ENCODE data around the gene PODXL2. TPM values are rescaled to one million over a fixed set of nuclear protein-coding genes. Genes with fewer than 3 reads are reported as not detected.

Gene PODXL2
- total RNA-seq, 1 experiment from 2014 or later: 33.6 TPM

DNA sequence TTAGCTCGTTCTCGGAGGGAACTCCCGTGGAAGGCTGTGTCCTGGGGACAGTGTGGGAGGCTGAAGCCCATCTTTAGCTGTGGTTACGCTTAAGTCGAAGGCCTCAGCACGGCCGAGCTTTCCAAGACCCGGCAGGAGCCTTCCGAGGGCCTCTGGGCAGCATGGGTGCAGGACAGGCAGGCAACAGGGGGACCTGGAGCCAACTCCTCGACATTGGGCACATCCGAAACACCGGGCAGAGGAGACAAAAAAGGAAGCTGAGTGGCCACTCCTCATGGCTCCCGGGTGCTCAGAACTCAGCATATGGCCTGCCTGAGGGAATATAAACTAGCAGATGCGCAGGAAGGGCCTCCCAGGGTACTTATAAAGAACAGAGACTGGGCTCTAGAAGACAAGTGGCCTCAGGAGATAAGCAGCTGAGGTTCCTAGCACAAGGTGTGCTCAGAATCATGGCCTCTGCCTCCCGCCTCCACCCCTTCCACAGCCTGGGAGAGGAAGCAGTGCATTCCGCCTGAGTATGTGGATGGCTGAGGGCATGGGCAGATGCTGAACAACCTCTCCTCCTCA lies 77.9 kb downstream of the PODXL2 start:
- peaks cover 20% of the 10 kb centered on the region for H3K9me3 Mint-ChIP-seq
- POLR2A ChIA-PET: no interaction called here
- no peak for DNase-seq (ENCODE audit: low spot score)

DNA sequence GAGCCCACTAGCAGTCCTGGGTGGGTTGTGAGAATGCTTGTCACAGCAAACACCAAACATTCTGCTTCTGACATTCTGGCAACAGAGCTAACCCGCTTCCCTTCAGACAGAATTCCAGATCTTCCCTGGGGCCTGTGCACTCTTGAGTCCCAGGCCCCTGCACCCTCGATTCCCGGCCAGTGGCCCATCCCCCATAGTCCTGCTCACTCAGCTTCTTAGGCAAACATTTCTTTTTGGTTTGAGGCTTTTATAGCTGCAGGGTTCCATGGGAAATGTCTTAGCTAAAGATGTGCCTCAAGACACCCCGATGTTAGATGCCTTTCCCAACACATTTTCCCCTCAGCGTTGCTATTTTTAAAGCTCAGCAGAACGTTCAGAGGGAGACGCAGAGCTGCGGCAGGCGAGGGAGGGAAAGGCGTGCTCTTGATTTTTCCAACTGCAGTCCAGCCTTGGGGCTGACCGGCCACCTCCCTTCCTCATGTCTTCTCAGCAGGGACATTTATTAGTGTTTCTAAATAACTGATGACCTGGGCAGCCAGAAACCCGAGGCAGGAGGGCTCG lies 78.9 kb downstream of the PODXL2 start:
- ATAC-seq (no peak; the same call in 1 of the 2 replicates), DNase-seq (ENCODE audit: low spot score) (no peak)
- Mint-ChIP-seq H3K27me3 (ENCODE audit: low read depth) (no peaks in the 10 kb centered on the region), H3K27ac (no peak overlapping the region), H3K4me1 (peaks cover 25% of the 10 kb centered on the region), H3K9me3 (peaks cover 20% of the 10 kb centered on the region), H3K4me3 (no peak overlapping the region), H3K36me3 (no peaks in the 10 kb centered on the region)
- TF ChIP-seq SOX15 (CRISPR knock-in tag; IDR thresholded peaks at IDR 0.05) (no peak), ZNF263 (CRISPR knock-in tag; IDR thresholded peaks at IDR 0.05; ENCODE audit: low read depth) (no peak)
- POLR2A ChIA-PET: no interaction called here
- CTCF ChIA-PET: interaction anchor here (0.7 to 3.3 kb wide), 5 partner anchors 11 to 126 kb away, joined by 3 to 29 read pairs (median 7); no protein-coding TSS in a partner anchor

More for the DNA sequence above, 77.9 kb downstream of the PODXL2 start:
- Mint-ChIP-seq H3K4me1 (peaks cover 25% of the 10 kb centered on the region), H3K27ac (no peak overlapping the region), H3K36me3 (no peaks in the 10 kb centered on the region), H3K27me3 (ENCODE audit: low read depth) (no peaks in the 10 kb centered on the region), H3K4me3 (no peak overlapping the region)
- no peak for ATAC-seq
- CTCF ChIA-PET: interaction anchor here (1.0 to 3.3 kb wide), 6 partner anchors 10 to 125 kb away, joined by 3 to 29 read pairs (median 6); no protein-coding TSS in a partner anchor
- TF ChIP-seq ETV6 (CRISPR knock-in tag; IDR thresholded peaks at IDR 0.05): no peak
- TF ChIP-seq, protein P1, sequence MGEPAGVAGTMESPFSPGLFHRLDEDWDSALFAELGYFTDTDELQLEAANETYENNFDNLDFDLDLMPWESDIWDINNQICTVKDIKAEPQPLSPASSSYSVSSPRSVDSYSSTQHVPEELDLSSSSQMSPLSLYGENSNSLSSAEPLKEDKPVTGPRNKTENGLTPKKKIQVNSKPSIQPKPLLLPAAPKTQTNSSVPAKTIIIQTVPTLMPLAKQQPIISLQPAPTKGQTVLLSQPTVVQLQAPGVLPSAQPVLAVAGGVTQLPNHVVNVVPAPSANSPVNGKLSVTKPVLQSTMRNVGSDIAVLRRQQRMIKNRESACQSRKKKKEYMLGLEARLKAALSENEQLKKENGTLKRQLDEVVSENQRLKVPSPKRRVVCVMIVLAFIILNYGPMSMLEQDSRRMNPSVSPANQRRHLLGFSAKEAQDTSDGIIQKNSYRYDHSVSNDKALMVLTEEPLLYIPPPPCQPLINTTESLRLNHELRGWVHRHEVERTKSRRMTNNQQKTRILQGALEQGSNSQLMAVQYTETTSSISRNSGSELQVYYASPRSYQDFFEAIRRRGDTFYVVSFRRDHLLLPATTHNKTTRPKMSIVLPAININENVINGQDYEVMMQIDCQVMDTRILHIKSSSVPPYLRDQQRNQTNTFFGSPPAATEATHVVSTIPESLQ (CRISPR knock-in tag; IDR thresholded peaks at IDR 0.05): no peak
- no peak for TF ChIP-seq ATF1 (CRISPR knock-in tag; IDR thresholded peaks at IDR 0.05)
- TF ChIP-seq, protein P2, sequence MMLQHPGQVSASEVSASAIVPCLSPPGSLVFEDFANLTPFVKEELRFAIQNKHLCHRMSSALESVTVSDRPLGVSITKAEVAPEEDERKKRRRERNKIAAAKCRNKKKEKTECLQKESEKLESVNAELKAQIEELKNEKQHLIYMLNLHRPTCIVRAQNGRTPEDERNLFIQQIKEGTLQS (CRISPR knock-in tag; conservative IDR thresholded peaks at IDR 0.05): no peak
- no peak for TF ChIP-seq GRHL2 (CRISPR knock-in tag; IDR thresholded peaks at IDR 0.05; ENCODE audit: insufficient replicate concordance, severe bottlenecking)
- no peak for TF ChIP-seq JUN (CRISPR knock-in tag; IDR thresholded peaks at IDR 0.05)
- TF ChIP-seq, protein P3, sequence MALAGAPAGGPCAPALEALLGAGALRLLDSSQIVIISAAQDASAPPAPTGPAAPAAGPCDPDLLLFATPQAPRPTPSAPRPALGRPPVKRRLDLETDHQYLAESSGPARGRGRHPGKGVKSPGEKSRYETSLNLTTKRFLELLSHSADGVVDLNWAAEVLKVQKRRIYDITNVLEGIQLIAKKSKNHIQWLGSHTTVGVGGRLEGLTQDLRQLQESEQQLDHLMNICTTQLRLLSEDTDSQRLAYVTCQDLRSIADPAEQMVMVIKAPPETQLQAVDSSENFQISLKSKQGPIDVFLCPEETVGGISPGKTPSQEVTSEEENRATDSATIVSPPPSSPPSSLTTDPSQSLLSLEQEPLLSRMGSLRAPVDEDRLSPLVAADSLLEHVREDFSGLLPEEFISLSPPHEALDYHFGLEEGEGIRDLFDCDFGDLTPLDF (CRISPR knock-in tag; IDR thresholded peaks at IDR 0.05): no peak
- TF ChIP-seq, protein P4, sequence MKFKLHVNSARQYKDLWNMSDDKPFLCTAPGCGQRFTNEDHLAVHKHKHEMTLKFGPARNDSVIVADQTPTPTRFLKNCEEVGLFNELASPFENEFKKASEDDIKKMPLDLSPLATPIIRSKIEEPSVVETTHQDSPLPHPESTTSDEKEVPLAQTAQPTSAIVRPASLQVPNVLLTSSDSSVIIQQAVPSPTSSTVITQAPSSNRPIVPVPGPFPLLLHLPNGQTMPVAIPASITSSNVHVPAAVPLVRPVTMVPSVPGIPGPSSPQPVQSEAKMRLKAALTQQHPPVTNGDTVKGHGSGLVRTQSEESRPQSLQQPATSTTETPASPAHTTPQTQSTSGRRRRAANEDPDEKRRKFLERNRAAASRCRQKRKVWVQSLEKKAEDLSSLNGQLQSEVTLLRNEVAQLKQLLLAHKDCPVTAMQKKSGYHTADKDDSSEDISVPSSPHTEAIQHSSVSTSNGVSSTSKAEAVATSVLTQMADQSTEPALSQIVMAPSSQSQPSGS (CRISPR knock-in tag; IDR thresholded peaks at IDR 0.05; ENCODE audit: borderline replicate concordance, low read depth): no peak
- TF ChIP-seq NR2C2 (CRISPR knock-in tag; IDR thresholded peaks at IDR 0.05): no peak

DNA sequence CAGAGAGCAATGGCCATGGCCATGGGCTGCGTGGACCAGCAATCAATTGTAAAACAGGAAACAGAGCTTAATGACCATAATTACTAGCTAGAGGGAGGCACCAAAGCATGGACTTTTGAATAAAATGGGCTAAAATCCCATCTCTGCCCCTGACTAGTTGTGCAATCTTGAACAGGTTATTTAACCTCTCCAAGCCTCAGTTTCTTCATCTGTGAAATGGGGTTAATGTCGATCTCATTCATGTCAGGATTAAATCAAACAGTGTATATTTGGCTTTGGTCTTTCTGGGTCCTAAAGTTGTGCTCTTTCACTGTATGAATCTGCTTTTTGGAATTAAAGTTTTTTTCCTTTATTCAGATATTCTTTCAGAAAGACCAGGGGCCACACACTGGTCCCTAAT lies 79.9 kb downstream of the PODXL2 start:
- peaks cover 11% of the 10 kb centered on the region for H3K9me3 Mint-ChIP-seq

More for the DNA sequence above, 79.9 kb downstream of the PODXL2 start:
- Mint-ChIP-seq H3K36me3 (no peaks in the 10 kb centered on the region), H3K4me1 (peaks cover 28% of the 10 kb centered on the region), H3K27ac (no peak overlapping the region), H3K27me3 (ENCODE audit: low read depth) (no peaks in the 10 kb centered on the region), H3K4me3 (no peak overlapping the region)
- CTCF ChIA-PET: interaction anchor here (3.3 kb wide), 1 partner anchor 12 kb away, joined by 29 read pairs; no protein-coding TSS in a partner anchor
- POLR2A ChIA-PET: no interaction called here
- ATAC-seq (no peak), DNase-seq (ENCODE audit: low spot score) (no peak)
- no peak for TF ChIP-seq TP53 (CRISPR knock-in tag; IDR thresholded peaks at IDR 0.05)
- TF ChIP-seq, protein P5, sequence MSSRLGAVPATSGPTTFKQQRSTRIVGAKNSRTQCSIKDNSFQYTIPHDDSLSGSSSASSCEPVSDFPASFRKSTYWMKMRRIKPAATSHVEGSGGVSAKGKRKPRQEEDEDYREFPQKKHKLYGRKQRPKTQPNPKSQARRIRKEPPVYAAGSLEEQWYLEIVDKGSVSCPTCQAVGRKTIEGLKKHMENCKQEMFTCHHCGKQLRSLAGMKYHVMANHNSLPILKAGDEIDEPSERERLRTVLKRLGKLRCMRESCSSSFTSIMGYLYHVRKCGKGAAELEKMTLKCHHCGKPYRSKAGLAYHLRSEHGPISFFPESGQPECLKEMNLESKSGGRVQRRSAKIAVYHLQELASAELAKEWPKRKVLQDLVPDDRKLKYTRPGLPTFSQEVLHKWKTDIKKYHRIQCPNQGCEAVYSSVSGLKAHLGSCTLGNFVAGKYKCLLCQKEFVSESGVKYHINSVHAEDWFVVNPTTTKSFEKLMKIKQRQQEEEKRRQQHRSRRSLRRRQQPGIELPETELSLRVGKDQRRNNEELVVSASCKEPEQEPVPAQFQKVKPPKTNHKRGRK (CRISPR knock-in tag; IDR thresholded peaks at IDR 0.05; ENCODE audit: borderline replicate concordance): no peak
- no peak for TF ChIP-seq NFYB (CRISPR knock-in tag; conservative IDR thresholded peaks at IDR 0.05; ENCODE audit: low read depth)
- TF ChIP-seq, protein P6, sequence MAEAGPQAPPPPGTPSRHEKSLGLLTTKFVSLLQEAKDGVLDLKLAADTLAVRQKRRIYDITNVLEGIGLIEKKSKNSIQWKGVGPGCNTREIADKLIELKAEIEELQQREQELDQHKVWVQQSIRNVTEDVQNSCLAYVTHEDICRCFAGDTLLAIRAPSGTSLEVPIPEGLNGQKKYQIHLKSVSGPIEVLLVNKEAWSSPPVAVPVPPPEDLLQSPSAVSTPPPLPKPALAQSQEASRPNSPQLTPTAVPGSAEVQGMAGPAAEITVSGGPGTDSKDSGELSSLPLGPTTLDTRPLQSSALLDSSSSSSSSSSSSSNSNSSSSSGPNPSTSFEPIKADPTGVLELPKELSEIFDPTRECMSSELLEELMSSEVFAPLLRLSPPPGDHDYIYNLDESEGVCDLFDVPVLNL (CRISPR knock-in tag; IDR thresholded peaks at IDR 0.05; ENCODE audit: borderline replicate concordance, low read depth): no peak
- no peak for TF ChIP-seq ATF1 (CRISPR knock-in tag; IDR thresholded peaks at IDR 0.05)
- TF ChIP-seq FOXK1 (CRISPR knock-in tag; IDR thresholded peaks at IDR 0.05): no peak
